K562 (cell line): ENCODE measurements around the gene COP1. TPM values are rescaled to one million over a fixed set of nuclear protein-coding genes. Genes with fewer than 3 reads are reported as not detected.

Experiments
- ATAC-seq: fragments of 200-7000 bp; cut with Tn5 transposase; 3 replicates; pipeline ENCODE4 v1.9.1; 2020; ENCODE audit warnings: moderate library complexity
- BruUV-seq: library from RNA; stranded (reverse); fragments of 400-500 nt; replicated peaks from 2 replicates; lab custom pipeline; 2021; lab: Mats Ljungman, UMichigan
- CTCF ChIA-PET: fragments of 300-600 bp; formaldehyde crosslinking; extraction: SDS; loops from one replicate; lab custom pipeline; 2021; ENCODE audit warnings: low intra/inter-chr PET ratio; lab: Yijun Ruan, JAX
- POLR2A ChIA-PET: fragments of 300-600, 350-650 bp; sonication (Branson Sonifier 250); formaldehyde crosslinking; extraction: SDS; loops from one replicate; lab custom pipeline; 2021; ENCODE audit warnings: antibody characterized with exemption, inconsistent platforms; lab: Yijun Ruan, JAX
- DNase-seq, 4 experiments: peaks; one replicate each; pipeline versions ENCODE4 v3.0.0 to v3.0.0-alpha.2; 2011 to 2018; ENCODE audit warnings: low spot score in 3 of 4, mixed read lengths in 3 of 4; ENCODE audit errors: extremely low read depth in 1 of 4
- FAIRE-seq: peaks from 2 replicates; lab custom pipeline; 2011; peaks lifted over from hg19 to GRCh38; lab: Jason Lieb, UNC
- H2AFZ ChIP-seq: 2 replicates; pipeline ENCODE4 v1.6.0; 2011; ENCODE audit warnings: low read depth, low read length, control low read depth, inconsistent platforms
- H3K27ac ChIP-seq: fragments of 200-600 bp; 3 replicates; pipeline ENCODE4 v1.8.0; 2011; ENCODE audit warnings: low read depth, mild to moderate bottlenecking, control low read depth, inconsistent platforms, low read length, moderate library complexity, mixed read lengths; ENCODE audit errors: extremely low read depth
- H3K27me3 ChIP-seq, 2 experiments: fragments of 300-600 bp in 1 of 2; 2 replicates in 1 of 2; 3 replicates in 1 of 2; pipeline versions ENCODE4 v1.6.0 to v1.8.0; 2011; ENCODE audit warnings: inconsistent platforms in 2 of 2, low read length in 2 of 2, mild to moderate bottlenecking in 1 of 2, mixed read lengths in 1 of 2, moderate library complexity in 1 of 2; ENCODE audit not compliant: control insufficient read depth in 2 of 2, insufficient read depth in 2 of 2
- H3K36me3 ChIP-seq: fragments of 300-600 bp; 3 replicates; pipeline ENCODE4 v1.8.0; 2011; ENCODE audit warnings: mild to moderate bottlenecking, low read length, inconsistent platforms; ENCODE audit not compliant: control insufficient read depth, insufficient read depth
- H3K4me1 ChIP-seq, 2 experiments: fragments of 200-600 bp in 1 of 2; replicated peaks in 1 of 2; 2 replicates in 1 of 2; 3 replicates in 1 of 2; pipeline versions ENCODE4 v1.5.1 to v1.8.0; 2011; ENCODE audit warnings: inconsistent platforms in 2 of 2, low read length in 2 of 2, mild to moderate bottlenecking in 1 of 2, mixed read lengths in 1 of 2, moderate library complexity in 1 of 2; ENCODE audit not compliant: control insufficient read depth in 2 of 2, insufficient read depth in 2 of 2
- H3K4me2 ChIP-seq: 2 replicates; pipeline ENCODE4 v1.6.1; 2011; ENCODE audit warnings: low read length, control low read depth, inconsistent platforms, mixed read lengths; ENCODE audit not compliant: insufficient read depth
- H3K4me3 ChIP-seq: fragments of 200-600 bp; sonication (generic), shearing (Covaris generic); 2 replicates; pipeline ENCODE4 v1.5.1; 2016; ENCODE audit warnings: control low read depth, inconsistent platforms
- H3K79me2 ChIP-seq: fragments of 200-600 bp; 3 replicates; pipeline ENCODE4 v1.8.0; 2011; ENCODE audit warnings: low read length, inconsistent platforms; ENCODE audit not compliant: control insufficient read depth, insufficient read depth
- H3K9ac ChIP-seq, 2 experiments: 2 replicates each; pipeline versions ENCODE4 v1.6.0 to v1.6.1; 2011; ENCODE audit warnings: low read depth in 2 of 2, low read length in 2 of 2, control low read depth in 1 of 2, inconsistent platforms in 1 of 2, mild to moderate bottlenecking in 1 of 2, mixed read lengths in 1 of 2; ENCODE audit not compliant: insufficient read depth in 1 of 2
- H3K9me1 ChIP-seq: one replicate; pipeline ENCODE4 v1.6.0; 2011; ENCODE audit warnings: inconsistent platforms, mild to moderate bottlenecking, low read length, moderate library complexity; ENCODE audit not compliant: control insufficient read depth, insufficient read depth
- H3K9me3 ChIP-seq: replicated peaks from 2 replicates; pipeline ENCODE4 v1.5.1; 2011; ENCODE audit warnings: low read depth, low read length, inconsistent platforms; ENCODE audit not compliant: control insufficient read depth, insufficient read depth
- H4K20me1 ChIP-seq: replicated peaks from 2 replicates; pipeline ENCODE4 v1.6.1; 2011; ENCODE audit warnings: low read length, inconsistent platforms, mixed read lengths; ENCODE audit not compliant: control insufficient read depth, insufficient read depth
- AFF4 ChIP-seq: sonication (generic); formaldehyde crosslinking; IDR thresholded peaks from 2 replicates; pipeline ENCODE4 v1.8.0; 2023; ENCODE audit warnings: mild to moderate bottlenecking, missing genetic modification reagents
- ATF7 ChIP-seq: fragments of 450-650 bp; IDR thresholded peaks from 2 replicates; pipeline ENCODE4 v1.7.1; 2014; ENCODE audit warnings: mild to moderate bottlenecking, moderate library complexity
- CEBPB ChIP-seq: fragments of 450-650 bp; IDR thresholded peaks from 2 replicates; pipeline ENCODE4 v1.6.1; 2016; ENCODE audit warnings: missing genetic modification characterization, missing compliant biosample characterization
- CEBPG ChIP-seq, 3 experiments: fragments of 200-800 bp in 1 of 3; sonication (Bioruptor generic) in 1 of 3; sonication (generic) in 1 of 3; formaldehyde crosslinking in 1 of 3; IDR thresholded peaks in 2 of 3; conservative IDR thresholded peaks in 1 of 3; 2 replicates each; pipeline versions ENCODE4 v1.6.1 to v1.8.0; 2016 to 2022; ENCODE audit warnings: missing compliant biosample characterization in 2 of 3, missing genetic modification characterization in 2 of 3, mild to moderate bottlenecking in 1 of 3, missing genetic modification reagents in 1 of 3
- MYBL2 ChIP-seq, 2 experiments: fragments of 450-650 bp in 1 of 2; sonication (generic) in 1 of 2; formaldehyde crosslinking in 1 of 2; IDR thresholded peaks; 2 replicates each; pipeline versions ENCODE4 v1.6.1 to v1.8.1; 2017 to 2022; ENCODE audit warnings: borderline replicate concordance in 1 of 2, inconsistent platforms in 1 of 2, low read depth in 1 of 2, mild to moderate bottlenecking in 1 of 2, missing genetic modification reagents in 1 of 2, moderate library complexity in 1 of 2
- RCOR1 ChIP-seq, 2 experiments: IDR thresholded peaks; 2 replicates each; pipeline ENCODE4 v1.6.1; 2012; ENCODE audit warnings: low read depth in 2 of 2, low read length in 2 of 2, borderline replicate concordance in 1 of 2, improper control_type of control experiment in 1 of 2
- ZNF140 ChIP-seq: fragments of 250-450 bp; sonication (Bioruptor Pico); IDR thresholded peaks from 2 replicates; pipeline ENCODE4 v1.8.0; 2021; ENCODE audit warnings: moderate library complexity, mild to moderate bottlenecking, inconsistent platforms
- ZNF354B ChIP-seq: fragments of 250-450 bp; sonication (Bioruptor Pico); IDR thresholded peaks from 2 replicates; pipeline ENCODE4 v1.4.0; 2020
- WGBS: fragments of 100-300 bp; shearing (Covaris generic); methylation state at CpG from one replicate; pipeline ENCODE4 v1.1.6; 2016; ENCODE audit warnings: low coverage, mixed read lengths; ENCODE audit not compliant: insufficient coverage; ENCODE audit errors: missing lambda C conversion rate; 5-methylcytosine and 5-hydroxymethylcytosine counted together
- in situ Hi-C: fragments of 300-500 bp; cut with MboI; formaldehyde crosslinking; loops from 4 replicates; pipeline ENCODE4 v1.15.0; 2018; ENCODE audit warnings: inconsistent platforms, mixed read lengths
- intact Hi-C: fragments of 100-400 bp; cut with micrococcal nuclease; formaldehyde crosslinking; loops from 2 replicates; pipeline ENCODE4 v1.14.2; 2022
- polyA plus RNA-seq, 8 experiments: library from polyadenylated mRNA; depleted of rRNA in 4 of 8; stranded (reverse) in 5 of 8; unstranded in 3 of 8; fragments of >200 nt; fragmentation: Nextera tagmentation in 2 of 8; fragmentation: Illumina TruSeq in 1 of 8; extraction: Ambion mirVana in 2 of 8; extraction: Trizol in 1 of 8; gene quantifications; 2 replicates each; pipeline versions ENCODE4 v1.2.1 to v1.2.3, GENCODE V29; 2011 to 2014; ENCODE audit warnings: inconsistent platforms in 1 of 8, missing spikeins in 1 of 8
- total RNA-seq, 7 experiments: library from RNA; depleted of rRNA in 6 of 7; stranded (reverse); fragments of >200 nt in 6 of 7; fragmentation: Illumina TruSeq in 2 of 7; extraction: Trizol in 2 of 7; gene quantifications; 2 replicates each; pipeline versions ENCODE4 v1.2.1 to v1.2.3, GENCODE V29; 2011 to 2021; ENCODE audit warnings: low replicate concordance in 1 of 7
- TF ChIP-seq, protein P1 (sequence below), 2 experiments: fragments of 450-650 bp in 1 of 2; sonication (generic) in 1 of 2; formaldehyde crosslinking in 1 of 2; IDR thresholded peaks in 1 of 2; conservative IDR thresholded peaks in 1 of 2; 2 replicates each; pipeline versions ENCODE4 v1.6.1 to v1.8.1; 2016 to 2023; ENCODE audit warnings: mild to moderate bottlenecking in 2 of 2, moderate library complexity in 2 of 2, inconsistent platforms in 1 of 2, missing genetic modification reagents in 1 of 2
- TF ChIP-seq, protein P2 (sequence below), 2 experiments: IDR thresholded peaks; 2 replicates each; pipeline ENCODE4 v1.6.1; 2011; ENCODE audit warnings: borderline replicate concordance in 1 of 2, control low read depth in 1 of 2, low read depth in 1 of 2, low read length in 1 of 2, mild to moderate bottlenecking in 1 of 2, mixed read lengths in 1 of 2, moderate library complexity in 1 of 2; ENCODE audit not compliant: insufficient read depth in 1 of 2, insufficient read length in 1 of 2, poor library complexity in 1 of 2, severe bottlenecking in 1 of 2; ENCODE audit errors: extremely low read depth in 1 of 2

The COP1 gene
- total and polyA plus RNA-seq, 9 of the 15 experiments (the other 6 are each of a cell fraction or from before 2014, with no cell fraction given): 25.8 to 77.7 (median 58.6) TPM

DNA sequence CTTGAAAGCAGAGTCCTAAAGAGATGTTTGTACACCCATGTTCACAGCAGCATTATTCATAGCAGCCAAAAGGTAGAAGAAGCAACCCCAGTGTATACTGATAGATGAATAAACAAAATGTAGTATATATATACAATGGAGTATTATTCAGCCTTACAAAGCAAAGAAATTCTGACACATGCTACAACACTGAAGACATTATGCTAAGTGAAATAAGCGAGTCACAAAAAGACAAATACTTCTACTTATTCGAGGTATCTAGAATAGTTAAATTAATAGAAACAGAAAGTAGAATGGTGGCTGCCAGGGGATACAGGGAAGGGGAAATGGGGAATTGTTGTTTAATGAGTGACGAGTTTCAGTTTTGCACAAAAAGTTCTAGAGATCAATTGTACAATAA lies 23.5 kb downstream of the COP1 start (continued):
- TF ChIP-seq ZNF140 (CRISPR knock-in tag) (no peak), AFF4 (CRISPR knock-in tag) (no peak), ZNF354B (CRISPR knock-in tag) (no peak)

DNA sequence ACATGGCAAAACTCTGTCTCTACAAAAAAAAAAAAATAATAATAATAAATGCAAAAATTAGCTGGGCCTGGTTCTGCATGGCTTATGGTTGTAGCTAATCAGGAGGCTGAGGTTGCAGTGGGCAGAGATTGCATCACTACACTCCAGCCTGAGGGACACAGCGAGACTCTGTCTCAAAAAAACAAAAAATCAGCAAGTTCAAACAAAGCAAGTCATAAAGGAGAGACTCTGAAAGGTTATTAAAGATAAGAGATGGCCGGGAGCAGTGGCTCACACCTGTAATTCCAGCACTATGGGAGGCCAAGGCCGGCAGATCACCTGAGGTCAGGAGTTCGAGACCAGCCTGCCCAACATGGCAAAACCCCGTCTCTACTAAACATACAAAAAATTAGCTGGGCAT lies 28.8 kb downstream of the COP1 start:
- no peaks in the 10 kb centered on the region for H3K9me1 ChIP-seq
- in situ Hi-C loops: no loop called here
- ATAC-seq (peak; percentile 70), DNase-seq (no peak), FAIRE-seq (no peak)
- ChIA-PET POLR2A (no interaction called here), CTCF (no interaction called here)
- no peak overlapping the region for H3K4me2 ChIP-seq
- H3K27ac ChIP-seq: no peak overlapping the region
- H2AFZ ChIP-seq: no peak overlapping the region
- TF ChIP-seq RCOR1 (IDR thresholded peaks at IDR 0.05; ENCODE audit: borderline replicate concordance in 1 of 2, low read depth in 2 of 2, low read length in 2 of 2): peak in 1 of 2 experiments; percentile 57; a peak in 2 of 4 replicates
- TF ChIP-seq CEBPB (tag): peak; percentile 55
- peak; percentile 61; the same call in 1 of the 2 replicates for TF ChIP-seq CEBPG (CRISPR knock-in tag; IDR thresholded peaks at IDR 0.05)
- TF ChIP-seq CEBPG (tag; conservative IDR thresholded peaks at IDR 0.05 in 1 of 2, IDR thresholded peaks at IDR 0.05 in 1 of 2): peak; percentile 70 to 76; a peak in 3 of 4 replicates
- TF ChIP-seq, protein P1, sequence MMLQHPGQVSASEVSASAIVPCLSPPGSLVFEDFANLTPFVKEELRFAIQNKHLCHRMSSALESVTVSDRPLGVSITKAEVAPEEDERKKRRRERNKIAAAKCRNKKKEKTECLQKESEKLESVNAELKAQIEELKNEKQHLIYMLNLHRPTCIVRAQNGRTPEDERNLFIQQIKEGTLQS (IDR thresholded peaks at IDR 0.05): peak; percentile 84
- TF ChIP-seq, protein P1 (CRISPR knock-in tag; conservative IDR thresholded peaks at IDR 0.05): no peak
- peak; percentile 23; the same call in 1 of the 2 replicates for TF ChIP-seq ATF7
- TF ChIP-seq, protein P2, sequence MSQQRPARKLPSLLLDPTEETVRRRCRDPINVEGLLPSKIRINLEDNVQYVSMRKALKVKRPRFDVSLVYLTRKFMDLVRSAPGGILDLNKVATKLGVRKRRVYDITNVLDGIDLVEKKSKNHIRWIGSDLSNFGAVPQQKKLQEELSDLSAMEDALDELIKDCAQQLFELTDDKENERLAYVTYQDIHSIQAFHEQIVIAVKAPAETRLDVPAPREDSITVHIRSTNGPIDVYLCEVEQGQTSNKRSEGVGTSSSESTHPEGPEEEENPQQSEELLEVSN (IDR thresholded peaks at IDR 0.05; ENCODE audit: borderline replicate concordance in 1 of 2, extremely low read depth in 1 of 2, insufficient read depth in 1 of 2, insufficient read length in 1 of 2, low read depth in 1 of 2, low read length in 1 of 2, poor library complexity in 1 of 2, severe bottlenecking in 1 of 2): no peak
- no peak for TF ChIP-seq MYBL2 (IDR thresholded peaks at IDR 0.05; ENCODE audit: low read depth)
- no peak for TF ChIP-seq MYBL2 (CRISPR knock-in tag; IDR thresholded peaks at IDR 0.05; ENCODE audit: borderline replicate concordance)
- peaks cover 37% of the 10 kb centered on the region; the same call in 1 of the 3 replicates for H3K36me3 ChIP-seq
- no peak overlapping the region for H3K9ac ChIP-seq
- H3K27me3 ChIP-seq: no peaks in the 10 kb centered on the region
- H3K9me3 ChIP-seq: no peaks in the 10 kb centered on the region
- whole genome bisulfite sequencing: 76% methylated on average over 5 of the region's 5 CpGs
- intact Hi-C loops: no loop called here
- H3K79me2 ChIP-seq: peaks cover 24% of the 10 kb centered on the region
- no TSS peak for BruUV-seq
- H3K4me3 ChIP-seq: no peak overlapping the region
- H3K4me1 ChIP-seq: no peaks in the 10 kb centered on the region
- no peaks in the 10 kb centered on the region for H4K20me1 ChIP-seq
